Caco-2 (cell line): Measurements from ENCODE around the gene CRB2. TPM values are rescaled to one million over a fixed set of nuclear protein-coding genes. Genes with fewer than 3 reads are reported as not detected.

ENCODE experiments used
- BruUV-seq: library from RNA; stranded (reverse); fragments of 400-500 nt; replicated peaks from 2 replicates; lab custom pipeline; 2021; lab: Mats Ljungman, UMichigan
- CTCF ChIA-PET: fragments of 300-600 bp; sonication (Branson Sonifier 250); formaldehyde crosslinking; loops from one replicate; lab custom pipeline; 2022; ENCODE audit warnings: antibody characterized with exemption; lab: Charles Lee
- POLR2A ChIA-PET: fragments of 300-600 bp; sonication (Branson Sonifier 250); formaldehyde crosslinking; loops from one replicate; lab custom pipeline; 2022; ENCODE audit warnings: antibody characterized with exemption; lab: Charles Lee
- DNase-seq, 2 experiments: peaks; one replicate each; pipeline versions ENCODE4 v3.0.0 to v3.0.0-alpha.2; 2020 to 2022
- H3K27me3 ChIP-seq: replicated peaks from 2 replicates; pipeline ENCODE4 v1.6.0; 2011; ENCODE audit warnings: low read length; ENCODE audit not compliant: control insufficient read depth, insufficient read depth
- H3K36me3 ChIP-seq: 2 replicates; pipeline ENCODE4 v1.5.1; 2011; ENCODE audit warnings: low read length; ENCODE audit not compliant: control insufficient read depth, insufficient read depth
- H3K4me1 ChIP-seq: fragments of 250-450 bp; sonication (Bioruptor Pico); 2 replicates; pipeline ENCODE4 v1.5.1; 2020; ENCODE audit warnings: mild to moderate bottlenecking
- H3K4me3 ChIP-seq: 2 replicates; pipeline ENCODE4 v1.5.1; 2011; ENCODE audit warnings: low read depth, mild to moderate bottlenecking, control low read depth, low read length
- H3K9me3 ChIP-seq: fragments of 250-450 bp; sonication (Bioruptor Pico); 2 replicates; pipeline ENCODE4 v1.5.1; 2020; ENCODE audit warnings: mild to moderate bottlenecking, moderate library complexity
- H3K27ac Mint-ChIP-seq: one replicate; pipeline ENCODE4 v1.8.0; 2022; ENCODE audit warnings: mixed read lengths; ENCODE audit not compliant: unreplicated experiment
- H3K27me3 Mint-ChIP-seq: one replicate; pipeline ENCODE4 v1.8.0; 2022; ENCODE audit warnings: mixed read lengths; ENCODE audit not compliant: insufficient read depth, unreplicated experiment
- H3K36me3 Mint-ChIP-seq: one replicate; pipeline ENCODE4 v1.8.0; 2022; ENCODE audit warnings: mild to moderate bottlenecking, mixed read lengths; ENCODE audit not compliant: insufficient read depth, unreplicated experiment
- H3K4me1 Mint-ChIP-seq: one replicate; pipeline ENCODE4 v1.8.0; 2022; ENCODE audit warnings: low read depth, mixed read lengths; ENCODE audit not compliant: unreplicated experiment
- H3K4me3 Mint-ChIP-seq: one replicate; pipeline ENCODE4 v1.8.0; 2022; ENCODE audit warnings: mild to moderate bottlenecking, moderate library complexity, mixed read lengths; ENCODE audit not compliant: unreplicated experiment
- H3K9me3 Mint-ChIP-seq: one replicate; pipeline ENCODE4 v1.8.0; 2022; ENCODE audit warnings: mixed read lengths; ENCODE audit not compliant: unreplicated experiment
- intact Hi-C: fragments of 100-400 bp; cut with micrococcal nuclease; formaldehyde crosslinking; loops from one replicate; pipeline ENCODE4 v1.10.0; 2022; ENCODE audit not compliant: unreplicated experiment
- total RNA-seq: library from RNA; stranded (reverse); gene quantifications from 2 replicates; pipeline ENCODE4 v1.2.3, GENCODE V29; 2022
- TF ChIP-seq, protein P1 (sequence below), 2 experiments: fragments of 200-600 bp in 1 of 2; IDR thresholded peaks; 1 replicate in 1 of 2; 2 replicates in 1 of 2; pipeline versions ENCODE4 v1.5.1 to v1.8.0; 2011 to 2022; ENCODE audit warnings: antibody characterized with exemption in 1 of 2, control low read depth in 1 of 2, inconsistent platforms in 1 of 2, low read depth in 1 of 2, low read length in 1 of 2, mild to moderate bottlenecking in 1 of 2, moderate library complexity in 1 of 2; ENCODE audit not compliant: insufficient read depth in 1 of 2, severe bottlenecking in 1 of 2, unreplicated experiment in 1 of 2

Gene CRB2
- total RNA-seq, 1 experiment from 2014 or later: 0.34 TPM

GRCh38 chr9:123338710-123339665 lies 17.0 kb upstream of the CRB2 start:
- CTCF ChIA-PET: no interaction called here
- Mint-ChIP-seq H3K4me1 (no peaks in the 10 kb centered on the region), H3K9me3 (no peaks in the 10 kb centered on the region), H3K4me3 (no peak overlapping the region), H3K27me3 (no peaks in the 10 kb centered on the region), H3K36me3 (no peaks in the 10 kb centered on the region), H3K27ac (no peak overlapping the region)
- Histone ChIP-seq H3K4me1 (no peaks in the 10 kb centered on the region), H3K36me3 (no peaks in the 10 kb centered on the region), H3K9me3 (no peaks in the 10 kb centered on the region), H3K4me3 (no peak overlapping the region), H3K27me3 (no peaks in the 10 kb centered on the region)
- intact Hi-C loops: no loop called here
- TF ChIP-seq, protein P1, sequence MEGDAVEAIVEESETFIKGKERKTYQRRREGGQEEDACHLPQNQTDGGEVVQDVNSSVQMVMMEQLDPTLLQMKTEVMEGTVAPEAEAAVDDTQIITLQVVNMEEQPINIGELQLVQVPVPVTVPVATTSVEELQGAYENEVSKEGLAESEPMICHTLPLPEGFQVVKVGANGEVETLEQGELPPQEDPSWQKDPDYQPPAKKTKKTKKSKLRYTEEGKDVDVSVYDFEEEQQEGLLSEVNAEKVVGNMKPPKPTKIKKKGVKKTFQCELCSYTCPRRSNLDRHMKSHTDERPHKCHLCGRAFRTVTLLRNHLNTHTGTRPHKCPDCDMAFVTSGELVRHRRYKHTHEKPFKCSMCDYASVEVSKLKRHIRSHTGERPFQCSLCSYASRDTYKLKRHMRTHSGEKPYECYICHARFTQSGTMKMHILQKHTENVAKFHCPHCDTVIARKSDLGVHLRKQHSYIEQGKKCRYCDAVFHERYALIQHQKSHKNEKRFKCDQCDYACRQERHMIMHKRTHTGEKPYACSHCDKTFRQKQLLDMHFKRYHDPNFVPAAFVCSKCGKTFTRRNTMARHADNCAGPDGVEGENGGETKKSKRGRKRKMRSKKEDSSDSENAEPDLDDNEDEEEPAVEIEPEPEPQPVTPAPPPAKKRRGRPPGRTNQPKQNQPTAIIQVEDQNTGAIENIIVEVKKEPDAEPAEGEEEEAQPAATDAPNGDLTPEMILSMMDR (IDR thresholded peaks at IDR 0.05; ENCODE audit: insufficient read depth in 1 of 2, low read depth in 1 of 2, low read length in 1 of 2, severe bottlenecking in 1 of 2, unreplicated experiment in 1 of 2): no peak
- DNase-seq: no peak
- BruUV-seq: no TSS peak
- POLR2A ChIA-PET: no interaction called here

DNA sequence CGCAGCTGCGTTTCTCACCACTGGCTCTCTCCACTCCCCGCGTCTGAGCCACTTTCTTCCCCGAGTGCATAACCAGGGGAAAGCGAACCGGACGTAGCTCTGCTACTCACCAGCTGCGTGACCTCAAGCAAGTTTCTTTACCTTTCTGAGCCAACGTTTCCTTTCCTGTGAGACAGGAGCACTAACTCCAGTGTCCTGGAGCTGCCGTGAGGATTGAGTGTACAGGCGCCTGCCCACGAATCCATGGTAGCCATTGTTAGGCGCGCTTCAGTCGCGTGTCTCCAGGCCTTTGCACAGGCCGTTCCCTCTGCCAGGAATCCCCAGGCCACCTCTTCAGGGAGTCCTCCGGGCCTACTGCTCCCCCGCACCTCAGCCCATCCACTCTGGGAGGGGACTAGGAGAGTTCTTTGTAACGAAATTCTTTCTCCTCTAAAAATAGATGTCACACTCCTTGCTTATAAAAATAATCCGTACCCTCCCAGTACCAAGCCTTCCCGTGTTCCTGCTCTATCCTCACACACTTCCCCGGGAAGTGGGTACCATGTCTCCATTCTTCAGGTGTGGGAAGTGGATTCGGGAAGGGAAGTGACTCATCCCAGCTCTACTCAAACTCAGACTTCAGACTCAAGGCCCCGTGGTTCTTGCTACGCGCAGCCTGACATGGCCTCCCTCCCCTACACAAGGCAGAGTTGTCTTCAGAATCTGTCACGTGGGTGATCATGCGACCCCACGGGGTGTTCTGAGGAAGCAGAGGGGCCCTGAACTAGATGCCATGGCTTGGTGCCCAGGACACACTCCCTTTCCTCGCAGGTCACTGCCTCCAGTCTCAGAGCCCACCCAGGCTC lies 16.1 kb upstream of the CRB2 start:
- intact Hi-C loops: no loop called here
- Mint-ChIP-seq H3K36me3 (no peaks in the 10 kb centered on the region), H3K27ac (no peak overlapping the region), H3K27me3 (no peaks in the 10 kb centered on the region), H3K4me1 (no peaks in the 10 kb centered on the region), H3K4me3 (no peak overlapping the region), H3K9me3 (no peaks in the 10 kb centered on the region)
- no peak overlapping the region for H3K4me3 ChIP-seq
- CTCF ChIA-PET: no interaction called here
- no peaks in the 10 kb centered on the region for H3K4me1 ChIP-seq
- no peaks in the 10 kb centered on the region; the same call in 1 of the 2 replicates for H3K27me3 ChIP-seq
- BruUV-seq: no TSS peak
- no peaks in the 10 kb centered on the region for H3K36me3 ChIP-seq
- POLR2A ChIA-PET: no interaction called here
- TF ChIP-seq, protein P1 (IDR thresholded peaks at IDR 0.05; ENCODE audit: insufficient read depth in 1 of 2, low read depth in 1 of 2, low read length in 1 of 2, severe bottlenecking in 1 of 2, unreplicated experiment in 1 of 2): no peak
- no peaks in the 10 kb centered on the region for H3K9me3 ChIP-seq
- no peak for DNase-seq

GRCh38 chr9:123341816-123342215 lies 14.2 kb upstream of the CRB2 start:
- DNase-seq: no peak
- Mint-ChIP-seq H3K27me3 (no peaks in the 10 kb centered on the region), H3K4me1 (no peaks in the 10 kb centered on the region), H3K27ac (no peak overlapping the region), H3K4me3 (no peak overlapping the region), H3K9me3 (no peaks in the 10 kb centered on the region), H3K36me3 (no peaks in the 10 kb centered on the region)
- TF ChIP-seq, protein P1 (IDR thresholded peaks at IDR 0.05; ENCODE audit: insufficient read depth in 1 of 2, low read depth in 1 of 2, low read length in 1 of 2, severe bottlenecking in 1 of 2, unreplicated experiment in 1 of 2): no peak
- POLR2A ChIA-PET: no interaction called here
- Histone ChIP-seq H3K4me1 (no peaks in the 10 kb centered on the region), H3K4me3 (no peak overlapping the region), H3K27me3 (no peaks in the 10 kb centered on the region; the same call in 1 of the 2 replicates), H3K36me3 (no peaks in the 10 kb centered on the region), H3K9me3 (no peaks in the 10 kb centered on the region)
- CTCF ChIA-PET: no interaction called here
- intact Hi-C loops: no loop called here
- no TSS peak for BruUV-seq
